Stimulated activated CD8-positive, alpha-beta memory T cell treated with anti-CD3 and anti-CD28 coated beads, Interleukin-2, amount 100 ng/mL, for 48 hours (primary cell): ENCODE measurements around the gene MAPK6.

ENCODE experiments used
- DNase-seq, 2 donors: peaks; one replicate each; pipeline ENCODE4 v3.0.0-alpha.2; 2020; ENCODE audit warnings: low read depth in 2 of 2

MAPK6 gene

GRCh38 chr15:52010633-52011595, 8.1 kb upstream of the MAPK6 start:
- peak in 1 of 2 donors; percentile 61 for DNase-seq

DNA sequence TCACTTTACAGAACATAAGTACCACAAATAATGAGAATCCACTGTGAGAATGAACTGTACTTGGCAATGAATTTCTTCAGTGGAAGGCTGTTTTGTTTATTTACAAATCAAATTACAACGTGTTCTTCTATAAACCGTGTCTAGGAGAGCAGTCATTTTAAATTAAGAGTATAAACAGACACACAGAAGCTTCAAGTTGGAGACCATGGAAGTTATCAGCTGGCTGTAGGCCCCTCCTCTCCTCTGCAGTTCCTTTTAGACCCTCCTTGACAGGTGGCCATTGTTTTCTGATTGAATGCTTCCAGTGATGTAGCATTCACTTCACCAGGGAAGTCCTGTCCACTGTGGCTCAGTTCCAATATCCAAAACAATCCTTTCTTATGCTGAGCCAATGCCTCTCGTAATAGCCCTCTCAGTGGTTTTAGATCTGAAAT, 7.3 kb upstream of the MAPK6 start:
- no peak for DNase-seq

- no peak for DNase-seq
Measured at GRCh38 chr15:52012210-52012609, 6.8 kb upstream of the MAPK6 start.

DNA sequence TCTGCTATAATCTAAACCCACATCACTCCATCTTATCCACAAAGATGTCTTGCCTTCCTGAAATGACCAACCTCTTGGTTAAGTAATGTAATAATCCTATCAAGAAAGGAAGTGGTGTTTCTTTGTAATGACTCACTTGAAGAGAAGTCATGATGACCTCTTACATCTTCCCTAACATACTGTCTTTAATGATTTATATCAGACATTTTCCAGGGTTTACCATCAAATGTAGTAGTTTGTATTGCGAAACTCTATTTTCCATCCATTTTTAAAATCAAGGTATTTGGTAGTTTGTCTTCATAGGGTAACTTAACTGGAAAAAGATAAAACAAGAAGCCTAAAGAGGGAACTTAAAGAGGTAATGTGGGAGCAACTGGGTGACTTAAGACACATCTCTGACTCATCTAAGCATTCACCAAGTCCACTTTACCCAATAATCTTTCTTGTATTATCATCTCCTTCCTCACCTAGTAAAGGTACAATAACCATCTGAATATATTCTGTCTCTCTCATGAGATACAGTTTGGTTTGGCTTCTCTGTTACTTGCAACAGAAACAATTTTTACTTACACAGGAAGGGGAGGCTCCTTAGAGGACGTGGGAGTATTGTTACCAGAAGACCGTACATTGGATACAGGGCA, 5.7 kb upstream of the MAPK6 start:
- DNase-seq = no peak

DNA sequence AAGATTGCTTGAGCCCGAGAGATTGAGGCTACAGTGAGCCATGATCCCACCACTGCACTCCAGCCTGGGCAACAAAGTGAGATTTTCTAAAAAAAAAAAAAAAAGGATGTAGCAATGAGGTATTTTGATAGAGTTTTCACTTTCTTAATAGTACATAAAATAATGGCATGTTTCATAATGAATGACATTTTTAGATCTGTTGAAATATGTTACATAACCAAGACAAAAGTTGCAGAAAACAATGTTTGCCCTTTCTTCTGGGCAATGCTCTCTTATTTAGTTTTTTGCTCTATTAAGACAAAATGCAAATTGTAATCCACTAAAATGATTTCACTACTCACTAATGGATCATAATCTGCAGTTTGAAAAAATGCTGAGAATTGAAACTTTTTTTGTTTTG, 4.4 kb upstream of the MAPK6 start:
- DNase-seq = no peak

- no peak for DNase-seq
Measured at GRCh38 chr15:52016316-52016715, 2.7 kb upstream of the MAPK6 start.

- no peak for DNase-seq
Measured at GRCh38 chr15:52018244-52018643, 775 bp upstream of the MAPK6 start.

- peak; percentile 56 to 59 for DNase-seq
Measured at GRCh38 chr15:52019394-52020220, 588 bp downstream of the MAPK6 start.

DNA sequence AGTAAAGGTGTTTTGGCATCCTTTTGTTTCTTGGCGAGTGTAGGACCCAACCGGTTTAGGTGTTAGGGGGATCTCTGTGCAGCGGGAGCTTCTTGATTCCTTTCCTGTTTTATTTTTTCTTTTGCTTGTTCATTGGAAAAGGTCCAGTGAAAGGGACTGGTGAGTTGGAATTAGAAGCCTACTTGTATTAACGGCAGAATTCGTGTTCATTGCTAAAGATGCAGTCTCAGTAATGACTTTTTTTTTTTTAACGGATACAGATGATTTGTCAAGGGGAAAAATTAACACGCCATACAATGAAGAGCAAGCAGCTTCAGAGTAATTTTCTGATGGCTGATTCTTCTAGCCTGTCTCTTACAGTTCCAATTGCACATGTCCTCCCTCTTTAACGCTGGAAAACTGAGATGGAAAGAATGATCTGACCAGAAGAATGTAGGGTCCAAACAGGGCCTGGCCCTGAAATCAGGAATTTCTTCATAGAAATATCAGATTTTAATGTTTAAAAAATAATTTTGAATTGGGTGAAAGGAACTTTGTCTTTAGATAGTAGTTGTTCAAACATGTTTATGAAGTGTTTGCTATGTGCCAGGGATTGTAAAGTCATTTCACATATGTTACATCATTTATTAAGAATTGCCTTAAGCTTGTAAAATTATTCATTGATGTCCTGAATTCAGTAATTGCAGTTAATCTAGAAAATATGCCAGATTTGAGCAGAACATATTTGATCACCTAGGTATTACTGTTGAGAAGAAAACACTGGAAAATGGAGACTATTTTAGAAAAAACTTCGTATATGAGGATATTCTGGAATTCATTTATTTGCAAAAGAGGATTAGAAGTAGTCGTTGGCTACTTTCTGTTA, 1.4 kb downstream of the MAPK6 start:
- DNase-seq = no peak

DNA sequence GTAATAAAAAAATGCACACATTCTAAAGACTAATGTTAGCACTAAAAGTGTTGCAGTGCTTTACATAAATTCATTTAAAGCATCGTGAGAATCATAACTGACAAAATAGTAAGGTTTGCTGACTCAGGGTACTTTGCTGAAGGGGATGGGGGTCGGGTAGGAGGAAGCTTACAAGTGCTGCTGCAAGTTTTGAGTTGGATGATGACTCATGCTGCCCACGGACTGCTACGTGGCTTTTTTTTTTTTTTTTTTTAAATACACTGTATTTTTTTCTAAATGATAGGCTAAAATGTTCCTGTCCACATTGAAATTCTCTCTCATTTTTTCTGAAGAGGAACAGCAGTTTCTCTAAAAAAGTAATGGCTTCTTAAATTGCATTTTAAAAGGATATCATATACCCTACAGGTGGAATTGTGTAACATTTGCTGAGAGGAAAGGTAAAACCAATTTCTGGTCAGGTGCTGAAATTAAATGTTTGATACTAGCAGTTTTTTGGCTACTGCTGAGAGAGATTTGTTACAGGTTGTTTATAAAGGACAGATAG, 2.2 kb downstream of the MAPK6 start:
- DNase-seq = peak; percentile 23 to 38

- no peak for DNase-seq
Measured at GRCh38 chr15:52021892-52022540, 3.0 kb downstream of the MAPK6 start.

- DNase-seq = no peak
Measured at GRCh38 chr15:52023169-52023922, 4.3 kb downstream of the MAPK6 start.

DNA sequence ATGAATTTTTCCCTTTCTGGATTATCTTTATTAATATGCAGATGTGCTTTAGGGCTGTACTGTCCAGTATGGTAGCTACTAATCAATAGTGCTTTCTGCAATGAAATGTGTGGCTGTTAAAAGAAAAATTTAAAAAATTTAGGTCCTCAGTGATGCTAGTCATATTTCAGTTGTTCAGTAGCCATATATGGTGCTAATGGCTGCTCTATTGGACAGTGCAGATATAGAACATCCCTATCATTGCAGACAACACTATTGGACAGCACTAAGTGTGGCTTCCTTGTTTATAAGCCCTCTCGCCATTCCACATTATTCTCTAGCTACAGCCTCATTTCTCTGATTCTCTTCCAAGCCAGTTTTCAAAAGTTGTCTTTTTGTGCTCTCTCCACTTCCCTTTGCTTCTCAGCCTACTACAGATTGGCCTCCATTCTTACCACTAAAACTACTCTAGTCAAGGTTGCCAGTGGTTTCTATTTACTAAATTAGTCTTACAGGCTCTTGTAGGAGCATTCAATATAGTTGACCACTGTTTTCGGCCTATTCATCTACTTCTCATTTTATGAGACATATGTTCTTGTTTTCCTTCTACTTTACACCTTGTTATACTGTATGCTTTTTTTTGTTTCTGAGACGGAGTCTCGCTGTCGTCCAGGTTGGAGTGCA, 9.5 kb downstream of the MAPK6 start:
- DNase-seq = no peak

GRCh38 chr15:52030010-52030409, 11.0 kb downstream of the MAPK6 start:
- no peak for DNase-seq

GRCh38 chr15:52031556-52031955, 12.5 kb downstream of the MAPK6 start:
- DNase-seq = no peak

DNA sequence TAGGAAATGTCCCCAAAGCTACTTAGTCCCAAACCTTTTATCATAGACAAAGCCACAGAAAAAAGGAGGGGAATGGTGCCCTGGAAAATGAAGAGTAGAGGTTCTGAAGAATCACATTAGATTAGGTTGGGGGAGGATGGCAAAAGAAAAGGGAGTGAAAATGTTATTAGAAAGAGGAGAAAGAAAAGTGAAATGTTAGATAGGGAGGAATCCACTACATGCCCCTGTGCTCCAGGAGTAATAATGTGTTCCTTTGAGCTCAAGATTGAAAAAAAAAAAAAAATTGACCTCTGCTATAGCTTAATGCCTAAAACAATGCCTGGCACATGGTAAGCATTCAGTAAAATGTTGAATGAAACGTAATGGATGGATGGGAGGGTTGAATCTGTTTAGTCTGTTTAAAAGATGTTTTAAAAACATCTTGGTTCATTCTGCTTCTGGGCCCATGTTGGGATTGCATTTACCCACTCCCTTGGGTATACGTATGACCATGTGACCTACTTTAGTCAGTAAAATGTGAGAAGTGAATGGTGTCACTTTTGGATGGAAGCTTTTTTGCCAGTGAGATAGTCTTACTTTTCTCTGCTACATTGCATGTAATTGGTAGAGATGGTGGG, 19.0 kb downstream of the MAPK6 start:
- no peak for DNase-seq

DNA sequence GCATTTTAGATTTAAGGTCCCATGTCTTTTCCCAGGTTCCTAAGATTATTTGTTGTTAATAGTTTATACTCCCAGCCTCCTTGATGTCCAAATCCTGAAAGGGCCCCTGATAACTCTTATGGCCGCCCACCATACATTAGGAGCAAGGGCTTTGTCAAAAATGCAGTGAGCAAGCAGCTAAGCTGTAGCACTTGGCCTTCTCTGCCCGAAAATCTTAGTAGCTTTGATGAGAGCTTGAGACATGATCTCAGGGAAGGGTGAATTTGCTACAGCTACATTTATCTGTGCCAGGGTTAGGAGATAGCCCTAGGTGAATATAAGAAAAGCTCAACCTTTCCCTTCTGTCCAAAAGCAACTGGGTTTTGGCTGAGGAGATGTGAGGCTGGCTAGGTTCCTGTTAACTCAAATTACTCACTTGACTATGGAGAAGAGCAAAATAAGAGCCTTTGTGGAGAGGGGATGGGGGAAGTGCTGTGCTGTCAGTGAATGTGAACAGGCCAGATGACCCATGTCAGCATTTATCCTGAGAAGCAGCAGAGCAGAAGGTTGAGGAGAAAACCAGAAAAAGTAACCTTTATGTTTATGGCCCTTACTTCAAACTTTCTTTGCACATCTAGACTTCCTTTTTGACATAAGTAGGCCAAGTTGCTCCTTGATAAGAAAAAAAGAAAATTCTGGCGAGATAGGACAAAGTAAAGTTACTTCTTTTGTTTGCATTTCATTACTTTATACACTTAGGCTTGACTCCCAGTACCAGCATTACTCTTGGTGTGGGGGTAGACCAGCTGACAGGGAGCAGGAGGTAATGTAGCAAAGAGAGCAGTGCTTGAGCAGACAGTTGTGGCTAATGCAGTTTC, 21.1 kb downstream of the MAPK6 start:
- DNase-seq = no peak
